HG02981 (cell line): ENCODE results near the gene COL23A1.

Experiments
- ATAC-seq: cut with Tn5 transposase; IDR thresholded peaks from one replicate; pipeline ENCODE4 v1.9.1; 2021; ENCODE audit warnings: mild to moderate bottlenecking, moderate library complexity; ENCODE audit not compliant: unreplicated experiment

COL23A1 gene

DNA sequence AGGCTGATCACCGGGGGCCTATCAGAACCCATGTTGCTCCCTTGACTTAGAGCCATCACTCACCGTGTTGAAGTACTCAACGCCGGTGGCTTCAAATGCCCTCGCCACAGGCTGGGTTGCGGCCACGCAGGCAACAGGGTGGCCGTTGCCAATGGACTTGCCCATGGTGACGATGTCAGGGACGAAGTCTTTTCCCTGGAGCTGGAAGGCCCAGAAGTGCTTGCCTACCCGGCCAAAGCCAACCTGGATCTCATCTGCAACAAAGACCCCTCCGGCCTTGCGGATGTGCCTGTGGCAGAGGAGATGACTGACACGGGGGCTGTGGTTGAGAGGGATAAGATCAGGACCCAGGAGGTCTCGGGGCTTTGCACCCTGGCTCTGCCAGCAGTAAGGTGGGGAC is 367.9 kb downstream of the COL23A1 start:
- ATAC-seq = no peak

DNA sequence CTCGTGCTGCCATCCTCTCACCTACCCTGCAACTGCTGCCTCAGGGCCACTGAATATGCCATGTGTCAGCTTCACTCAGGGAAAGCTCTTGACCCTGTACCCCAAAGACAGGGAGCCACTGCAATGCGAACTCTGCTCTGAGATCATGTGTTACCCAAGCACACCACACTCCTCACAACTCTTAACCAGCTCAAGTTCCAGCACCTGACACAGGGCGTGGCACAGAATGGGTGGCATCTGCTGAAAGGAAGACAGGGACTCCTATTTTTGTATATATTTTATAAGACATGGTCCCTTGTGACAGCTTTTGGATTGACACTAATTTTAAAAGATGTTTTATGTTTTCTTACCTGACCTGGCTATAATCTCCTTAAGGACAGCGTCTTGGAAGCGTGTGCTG is 368.3 kb downstream of the COL23A1 start:
- no peak for ATAC-seq

DNA sequence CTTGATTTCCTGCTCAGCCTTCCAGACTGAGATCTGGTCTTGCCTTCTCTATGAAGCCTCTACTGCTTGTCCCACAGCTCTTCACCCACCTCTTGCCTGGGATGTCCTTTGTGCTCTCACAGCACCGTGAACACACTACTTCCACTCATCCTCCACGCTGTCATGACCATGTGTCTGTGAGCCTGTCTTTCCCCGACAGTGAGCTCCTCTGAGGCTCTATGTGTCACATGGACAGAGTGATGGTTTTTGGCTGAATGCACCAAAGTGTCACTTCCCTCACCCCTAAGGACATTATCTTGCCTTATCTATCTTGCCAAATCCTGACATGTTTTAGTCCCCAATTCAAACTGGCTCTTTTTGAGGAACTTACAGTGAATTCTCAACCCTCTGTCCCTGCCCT is 368.9 kb downstream of the COL23A1 start:
- no peak for ATAC-seq

- ATAC-seq = no peak
Observed at GRCh38 chr5:178218827-178219226, 371.4 kb downstream of the COL23A1 start.

GRCh38 chr5:178218237-178218776 is 371.9 kb downstream of the COL23A1 start:
- no peak for ATAC-seq

DNA sequence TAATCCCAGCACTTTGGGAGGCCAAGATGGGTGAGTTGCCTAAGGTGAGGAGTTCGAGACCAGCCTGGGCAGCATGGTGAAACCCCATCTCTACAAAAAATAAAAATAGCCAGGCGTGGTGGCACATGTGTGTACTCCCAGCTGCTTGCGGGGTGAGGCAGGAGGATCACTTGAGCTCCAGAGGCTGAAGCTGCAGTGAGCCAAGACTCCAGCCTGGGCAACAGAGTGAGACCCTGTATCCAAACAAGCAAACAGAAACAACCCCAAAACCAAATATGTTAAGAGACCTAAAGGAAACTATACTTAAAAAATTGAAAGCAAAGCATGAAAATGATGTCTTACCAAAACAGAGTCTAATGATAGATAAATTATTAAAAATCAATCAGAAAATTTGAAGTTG is 373.4 kb downstream of the COL23A1 start:
- ATAC-seq = no peak

DNA sequence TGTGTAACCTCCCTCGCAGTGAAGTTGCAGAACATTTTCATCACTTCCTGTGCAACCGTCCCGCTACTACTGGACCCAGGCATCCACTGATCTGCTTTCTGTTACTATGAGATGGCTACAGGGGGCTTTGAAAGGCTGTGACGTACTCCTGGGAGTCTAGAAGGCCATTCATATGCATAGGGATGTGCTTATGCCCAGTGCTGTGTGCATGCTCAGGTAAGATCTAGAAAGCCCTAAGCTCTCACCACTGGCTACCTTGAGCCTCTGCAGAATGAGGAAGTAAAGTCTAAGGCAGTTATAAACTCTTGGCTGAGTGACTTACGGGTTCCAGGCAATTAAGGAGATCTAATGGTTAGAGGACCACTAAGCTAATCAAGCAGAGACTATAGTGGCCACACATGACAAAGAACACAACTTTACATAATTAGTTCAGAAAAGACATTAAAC is 374.1 kb downstream of the COL23A1 start:
- no peak for ATAC-seq

GRCh38 chr5:178215280-178216002 is 374.8 kb downstream of the COL23A1 start:
- ATAC-seq = no peak

GRCh38 chr5:178214160-178214803 is 375.9 kb downstream of the COL23A1 start:
- no peak for ATAC-seq

GRCh38 chr5:178213748-178214151 is 376.4 kb downstream of the COL23A1 start:
- ATAC-seq = no peak

GRCh38 chr5:178213003-178213461 is 377.2 kb downstream of the COL23A1 start:
- ATAC-seq = no peak

GRCh38 chr5:178212241-178213002 is 377.8 kb downstream of the COL23A1 start:
- ATAC-seq = no peak

- no peak for ATAC-seq
Observed at GRCh38 chr5:178211095-178212048, 378.8 kb downstream of the COL23A1 start.

GRCh38 chr5:178210686-178211085 is 379.5 kb downstream of the COL23A1 start:
- ATAC-seq = no peak

DNA sequence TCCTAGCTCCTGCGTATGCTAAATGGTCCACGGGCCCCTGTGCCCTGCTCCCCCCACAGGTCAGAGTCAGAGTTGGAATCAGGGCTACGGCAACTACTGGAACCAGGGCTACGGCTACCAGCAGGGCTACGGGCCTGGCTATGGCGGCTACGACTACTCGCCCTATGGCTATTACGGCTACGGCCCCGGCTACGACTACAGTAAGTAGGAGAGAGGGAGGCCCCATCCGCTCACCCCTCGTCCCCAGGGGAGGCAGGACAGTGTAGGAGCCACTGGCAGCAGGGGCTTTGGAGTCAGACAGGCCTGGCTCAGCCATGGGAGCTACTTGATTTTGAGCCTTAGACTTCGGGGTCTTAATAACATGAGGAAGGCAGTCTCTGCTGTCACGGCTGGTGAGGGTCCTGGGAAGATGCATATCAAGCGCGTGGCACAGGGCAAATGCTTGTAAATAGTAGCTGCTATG is 380.1 kb downstream of the COL23A1 start:
- no peak for ATAC-seq

- no peak for ATAC-seq
Observed at GRCh38 chr5:178209334-178210072, 380.7 kb downstream of the COL23A1 start.

DNA sequence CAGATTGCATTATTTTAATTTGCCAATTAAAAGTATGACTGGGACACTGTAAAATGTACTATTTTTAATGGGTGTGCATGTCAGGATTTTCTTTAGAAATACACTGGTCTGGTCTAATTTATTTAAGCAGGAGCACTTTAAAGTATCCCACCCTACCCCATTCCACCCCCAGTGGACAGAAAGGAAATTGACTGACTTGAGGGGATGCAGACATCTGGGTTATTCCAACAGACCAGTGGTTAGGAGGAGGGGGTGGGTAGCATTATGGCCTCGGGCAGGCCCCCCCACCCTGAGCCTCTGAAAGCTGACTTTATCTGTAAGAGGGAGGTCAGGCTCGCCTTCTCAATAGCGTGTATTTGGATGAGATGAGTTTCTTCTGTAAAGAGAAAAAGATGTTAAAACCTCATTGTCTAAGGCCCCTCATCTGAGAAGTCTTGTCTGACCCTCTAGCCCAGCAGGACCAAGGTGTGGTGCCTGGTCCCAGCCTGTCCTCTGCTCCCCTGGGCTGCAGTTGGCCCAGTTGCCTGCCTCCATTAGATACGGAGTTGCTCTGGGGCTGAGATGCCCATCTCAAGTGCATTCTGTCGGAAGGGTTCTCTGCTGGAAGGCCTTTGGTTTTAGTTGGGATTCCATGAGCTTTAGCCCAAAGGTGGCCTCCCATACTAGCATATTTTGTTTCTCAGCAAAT is 381.5 kb downstream of the COL23A1 start:
- no peak for ATAC-seq

DNA sequence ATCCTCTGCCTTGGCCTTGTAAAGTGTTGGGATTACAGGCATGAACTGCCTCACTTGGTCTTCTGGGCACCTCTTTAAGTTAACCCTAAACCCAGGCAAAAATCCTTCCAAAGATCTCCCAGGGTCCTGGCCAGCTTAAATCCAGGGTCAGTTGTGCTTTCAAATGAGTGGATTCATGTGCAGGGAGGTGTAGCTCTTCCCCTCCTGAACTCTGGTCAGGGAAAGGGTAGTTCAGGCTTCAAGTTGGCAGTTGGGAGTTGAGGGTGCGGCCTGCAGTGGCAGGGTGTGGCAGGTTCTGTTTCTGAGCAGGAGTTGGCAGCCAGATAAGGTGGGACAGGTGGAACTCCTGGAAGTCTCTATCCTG is 382.3 kb downstream of the COL23A1 start:
- ATAC-seq = no peak
